Measurements from ENCODE around the gene ADRA1B.

DNA sequence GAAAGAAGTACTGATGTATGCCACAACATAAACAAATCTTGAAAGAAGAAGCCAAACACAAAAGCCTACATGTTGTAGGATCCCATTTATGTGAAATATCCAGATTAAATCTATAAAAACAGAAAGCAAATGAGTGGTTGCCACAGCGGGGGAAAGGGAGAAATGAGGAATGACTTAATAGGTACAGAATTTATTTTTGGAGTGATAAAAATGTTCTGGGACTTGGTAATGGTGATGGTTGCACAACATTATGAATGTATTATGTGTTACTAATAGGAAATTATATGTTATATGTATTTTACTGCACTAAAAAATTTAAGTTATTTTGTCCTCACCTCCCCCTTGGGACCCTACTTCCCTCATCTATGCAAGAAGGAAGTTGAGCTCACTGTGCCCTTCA, 76.3 kb downstream of the ADRA1B start:
- TF ChIP-seq, protein P1, sequence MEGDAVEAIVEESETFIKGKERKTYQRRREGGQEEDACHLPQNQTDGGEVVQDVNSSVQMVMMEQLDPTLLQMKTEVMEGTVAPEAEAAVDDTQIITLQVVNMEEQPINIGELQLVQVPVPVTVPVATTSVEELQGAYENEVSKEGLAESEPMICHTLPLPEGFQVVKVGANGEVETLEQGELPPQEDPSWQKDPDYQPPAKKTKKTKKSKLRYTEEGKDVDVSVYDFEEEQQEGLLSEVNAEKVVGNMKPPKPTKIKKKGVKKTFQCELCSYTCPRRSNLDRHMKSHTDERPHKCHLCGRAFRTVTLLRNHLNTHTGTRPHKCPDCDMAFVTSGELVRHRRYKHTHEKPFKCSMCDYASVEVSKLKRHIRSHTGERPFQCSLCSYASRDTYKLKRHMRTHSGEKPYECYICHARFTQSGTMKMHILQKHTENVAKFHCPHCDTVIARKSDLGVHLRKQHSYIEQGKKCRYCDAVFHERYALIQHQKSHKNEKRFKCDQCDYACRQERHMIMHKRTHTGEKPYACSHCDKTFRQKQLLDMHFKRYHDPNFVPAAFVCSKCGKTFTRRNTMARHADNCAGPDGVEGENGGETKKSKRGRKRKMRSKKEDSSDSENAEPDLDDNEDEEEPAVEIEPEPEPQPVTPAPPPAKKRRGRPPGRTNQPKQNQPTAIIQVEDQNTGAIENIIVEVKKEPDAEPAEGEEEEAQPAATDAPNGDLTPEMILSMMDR (IDR thresholded peaks at IDR 0.05), result no peak
- TF ChIP-seq, protein P2, sequence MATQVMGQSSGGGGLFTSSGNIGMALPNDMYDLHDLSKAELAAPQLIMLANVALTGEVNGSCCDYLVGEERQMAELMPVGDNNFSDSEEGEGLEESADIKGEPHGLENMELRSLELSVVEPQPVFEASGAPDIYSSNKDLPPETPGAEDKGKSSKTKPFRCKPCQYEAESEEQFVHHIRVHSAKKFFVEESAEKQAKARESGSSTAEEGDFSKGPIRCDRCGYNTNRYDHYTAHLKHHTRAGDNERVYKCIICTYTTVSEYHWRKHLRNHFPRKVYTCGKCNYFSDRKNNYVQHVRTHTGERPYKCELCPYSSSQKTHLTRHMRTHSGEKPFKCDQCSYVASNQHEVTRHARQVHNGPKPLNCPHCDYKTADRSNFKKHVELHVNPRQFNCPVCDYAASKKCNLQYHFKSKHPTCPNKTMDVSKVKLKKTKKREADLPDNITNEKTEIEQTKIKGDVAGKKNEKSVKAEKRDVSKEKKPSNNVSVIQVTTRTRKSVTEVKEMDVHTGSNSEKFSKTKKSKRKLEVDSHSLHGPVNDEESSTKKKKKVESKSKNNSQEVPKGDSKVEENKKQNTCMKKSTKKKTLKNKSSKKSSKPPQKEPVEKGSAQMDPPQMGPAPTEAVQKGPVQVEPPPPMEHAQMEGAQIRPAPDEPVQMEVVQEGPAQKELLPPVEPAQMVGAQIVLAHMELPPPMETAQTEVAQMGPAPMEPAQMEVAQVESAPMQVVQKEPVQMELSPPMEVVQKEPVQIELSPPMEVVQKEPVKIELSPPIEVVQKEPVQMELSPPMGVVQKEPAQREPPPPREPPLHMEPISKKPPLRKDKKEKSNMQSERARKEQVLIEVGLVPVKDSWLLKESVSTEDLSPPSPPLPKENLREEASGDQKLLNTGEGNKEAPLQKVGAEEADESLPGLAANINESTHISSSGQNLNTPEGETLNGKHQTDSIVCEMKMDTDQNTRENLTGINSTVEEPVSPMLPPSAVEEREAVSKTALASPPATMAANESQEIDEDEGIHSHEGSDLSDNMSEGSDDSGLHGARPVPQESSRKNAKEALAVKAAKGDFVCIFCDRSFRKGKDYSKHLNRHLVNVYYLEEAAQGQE (IDR thresholded peaks at IDR 0.05; ENCODE audit: insufficient read depth in 1 of 2, low read depth in 2 of 2, low read length in 1 of 2), result no peak
- no peak for TF ChIP-seq POLR2AphosphoS5 (IDR thresholded peaks at IDR 0.05; ENCODE audit: low read depth, low read length)
- no peak for TF ChIP-seq TCF7L2 (IDR thresholded peaks at IDR 0.05; ENCODE audit: low read depth, low read length)
- no peak for TF ChIP-seq SIN3A (IDR thresholded peaks at IDR 0.05; ENCODE audit: borderline replicate concordance, insufficient read depth, low read depth, low read length)

All from Panc1 (cell line).